Suppressor macrophage (primary cell): Measurements from ENCODE around the gene NPTN.

Experiments used
- DNase-seq, 4 experiments: peaks; one replicate each; pipeline ENCODE4 v3.0.0-alpha.2; 2020 to 2022

NPTN gene

GRCh38 chr15:73631915-73632669 lies 1.1 kb downstream of the NPTN start:
- peak; percentile 37 to 61 (median 56) for DNase-seq

- no peak for DNase-seq
These were observed 2.2 kb downstream of the NPTN start for GRCh38 chr15:73630921-73631362.

GRCh38 chr15:73629798-73630429 lies 3.3 kb downstream of the NPTN start:
- DNase-seq = peak in 2 of 4 experiments; percentile 9 to 14

- peak in 2 of 4 experiments; percentile 33 to 44 for DNase-seq
These were observed 4.0 kb downstream of the NPTN start for GRCh38 chr15:73628976-73629797.

GRCh38 chr15:73628102-73628501 lies 5.1 kb downstream of the NPTN start:
- no peak for DNase-seq

GRCh38 chr15:73626072-73626471 lies 7.1 kb downstream of the NPTN start:
- DNase-seq = no peak

- no peak for DNase-seq
These were observed 8.7 kb downstream of the NPTN start for GRCh38 chr15:73624530-73624929.

- no peak for DNase-seq
These were observed 11.8 kb downstream of the NPTN start for GRCh38 chr15:73621286-73621826.

- DNase-seq = no peak
These were observed 13.1 kb downstream of the NPTN start for GRCh38 chr15:73620078-73620477.

GRCh38 chr15:73617913-73618312 lies 15.3 kb downstream of the NPTN start:
- DNase-seq = no peak

- no peak for DNase-seq
These were observed 15.8 kb downstream of the NPTN start for GRCh38 chr15:73617301-73617831.

GRCh38 chr15:73608941-73609340 lies 24.2 kb downstream of the NPTN start:
- no peak for DNase-seq

GRCh38 chr15:73608475-73608874 lies 24.7 kb downstream of the NPTN start:
- DNase-seq = no peak

GRCh38 chr15:73607843-73608242 lies 25.3 kb downstream of the NPTN start:
- DNase-seq = no peak

- no peak for DNase-seq
These were observed 25.8 kb downstream of the NPTN start for GRCh38 chr15:73607405-73607804.

GRCh38 chr15:73605759-73606436 lies 27.3 kb downstream of the NPTN start:
- DNase-seq = no peak

- no peak for DNase-seq
These were observed 28.7 kb downstream of the NPTN start for GRCh38 chr15:73604477-73604876.

GRCh38 chr15:73602992-73603391 lies 30.2 kb downstream of the NPTN start:
- DNase-seq = no peak

- DNase-seq = peak in 2 of 4 experiments; percentile 28 to 40
These were observed 30.7 kb downstream of the NPTN start for GRCh38 chr15:73602446-73602843.

- peak; percentile 27 to 50 (median 32) for DNase-seq
These were observed 31.4 kb downstream of the NPTN start for GRCh38 chr15:73601451-73602445.
